Keratinocyte (primary cell): ENCODE data around the gene ZNF763.
"Not testable (repeated sequence)": the region's sequence is repeated elsewhere in the genome, so short reads cannot be mapped to it uniquely, and the experiment has no call there.

ENCODE experiments used
- CTCF ChIP-seq, 3 experiments: IDR thresholded peaks in 1 of 3; conservative IDR thresholded peaks in 1 of 3; optimal IDR thresholded peaks in 1 of 3; 2 replicates in 2 of 3; 3 replicates in 1 of 3; pipeline versions ENCODE3 to v1.5.1; 2011; ENCODE audit warnings: low read length in 3 of 3, mild to moderate bottlenecking in 3 of 3, moderate library complexity in 2 of 3, control low read depth in 1 of 3, inconsistent platforms in 1 of 3; ENCODE audit not compliant: insufficient read depth in 2 of 3; ENCODE audit errors: extremely low read depth in 1 of 3
- EZH2 ChIP-seq: IDR thresholded peaks from one replicate; pipeline ENCODE4 v1.6.1; 2012; ENCODE audit warnings: inconsistent platforms, mild to moderate bottlenecking, low read length, moderate library complexity

GRCh38 chr19:11935829-11936228 lies 29.0 kb upstream of the ZNF763 start:
- not testable (repeated sequence) for TF ChIP-seq CTCF (optimal IDR thresholded peaks at IDR 0.05 in 1 of 3, IDR thresholded peaks at IDR 0.05 in 1 of 3, conservative IDR thresholded peaks at IDR 0.05 in 1 of 3; ENCODE audit: extremely low read depth in 1 of 3, insufficient read depth in 2 of 3, low read length in 3 of 3); EZH2
